ENCODE results near the gene RMND5B. TPM values are rescaled to one million over a fixed set of nuclear protein-coding genes. Genes with fewer than 3 reads are reported as not detected.
A peak's percentile ranks its signal among the peaks of the same experiment; 100 is the strongest.

The RMND5B gene
- total and polyA plus RNA-seq, 2 of the 13 experiments (the other 11 are each of a cell fraction or from before 2014, with no cell fraction given), result 18.6 to 20.4 TPM

DNA sequence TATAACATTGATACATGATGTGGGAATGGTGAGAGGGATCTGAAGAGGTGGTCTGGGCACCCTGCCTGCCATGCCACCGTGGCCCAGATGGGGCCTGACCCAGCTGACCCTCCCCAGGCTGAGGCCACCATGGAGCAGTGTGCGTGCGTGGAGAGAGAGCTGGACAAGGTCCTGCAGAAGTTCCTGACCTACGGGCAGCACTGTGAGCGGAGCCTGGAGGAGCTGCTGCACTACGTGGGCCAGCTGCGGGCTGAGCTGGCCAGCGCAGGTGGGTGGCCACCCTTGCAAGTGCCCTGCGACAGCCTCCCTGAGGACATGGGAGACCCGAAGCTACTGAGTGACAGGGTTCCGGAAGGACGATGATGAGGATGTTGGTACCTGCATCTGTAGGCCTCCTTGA is 7.2 kb downstream of the RMND5B start:
- H3K27ac ChIP-seq (ENCODE audit: extremely low read length, insufficient read depth, low read length), result no peak overlapping the region
- TF ChIP-seq AGO2 (optimal IDR thresholded peaks at IDR 0.05; ENCODE audit: low read depth, low read length) (peak; percentile 68), ZNF670 (CRISPR knock-in tag; IDR thresholded peaks at IDR 0.05; ENCODE audit: borderline replicate concordance) (no peak)
- no peaks in the 10 kb centered on the region for H3K9me3 ChIP-seq (ENCODE audit: low read length)
- no peaks in the 10 kb centered on the region for H3K79me2 ChIP-seq (ENCODE audit: insufficient read depth, low read length)
- peaks cover 4 to 12% of the 10 kb centered on the region in 2 experiments; a peak in 4 of 5 replicates for H3K36me3 ChIP-seq (replicated peaks in 1 of 2; ENCODE audit: control insufficient read depth in 1 of 2, insufficient read depth in 2 of 2, low read length in 2 of 2)
- BruUV-seq (replicated peaks), result no TSS peak
- no peak overlapping the region for H2AFZ ChIP-seq (ENCODE audit: low read length)
- in situ Hi-C loops (cut with HindIII; ENCODE audit: extremely low pct_ligation_motif_present, low pct_unique_long_range_greater_than_20kb) (no loop called here), intact Hi-C loops (cut with micrococcal nuclease; ENCODE audit: unreplicated experiment) (no loop called here)
- H3K9ac ChIP-seq (ENCODE audit: insufficient read depth, low read depth, low read length), result no peak overlapping the region
- no peaks in the 10 kb centered on the region for H3K27me3 ChIP-seq (ENCODE audit: control insufficient read depth in 1 of 2, insufficient read depth in 2 of 2, low read length in 2 of 2)
- 92% methylated on average over 8 of the region's 12 CpGs for WGBS (ENCODE audit: low lambda C conversion rate)
- no peak; the same call in 2 of the 3 replicates for ATAC-seq
- no peaks in the 10 kb centered on the region for H4K20me1 ChIP-seq (ENCODE audit: insufficient read depth, low read length)
- no peaks in the 10 kb centered on the region for H3K4me1 ChIP-seq (ENCODE audit: insufficient read depth, low read length)
- FAIRE-seq, result no peak
- CTCF ChIA-PET (ENCODE audit: low intra/inter-chr PET ratio, low total read pairs), result no interaction called here
- no peak for DNase-seq (ENCODE audit: low spot score)
- POLR2A ChIA-PET, result no interaction called here
- H3K4me2 ChIP-seq (ENCODE audit: low read depth, low read length), result no peak overlapping the region
- no peak overlapping the region for H3K4me3 ChIP-seq (replicated peaks in 1 of 3; ENCODE audit: insufficient read depth in 1 of 3, low read depth in 2 of 3, low read length in 3 of 3)

GRCh38 chr5:178141550-178141949 is 10.7 kb downstream of the RMND5B start:
- ChIA-PET CTCF (ENCODE audit: low intra/inter-chr PET ratio, low total read pairs) (no interaction called here), POLR2A (interaction anchor here (1.1 kb wide), 1 partner anchor 12 kb away, joined by 4 read pairs; the partner anchor contains the start of gene NHP2)
- no peak overlapping the region for H3K4me3 ChIP-seq (replicated peaks in 1 of 3; ENCODE audit: insufficient read depth in 1 of 3, low read depth in 2 of 3, low read length in 3 of 3)
- H2AFZ ChIP-seq (ENCODE audit: low read length), result no peak overlapping the region
- H3K79me2 ChIP-seq (ENCODE audit: insufficient read depth, low read length), result no peaks in the 10 kb centered on the region
- no peak overlapping the region for H3K9ac ChIP-seq (ENCODE audit: insufficient read depth, low read depth, low read length)
- H3K9me3 ChIP-seq (ENCODE audit: low read length), result no peaks in the 10 kb centered on the region
- H3K4me2 ChIP-seq (ENCODE audit: low read depth, low read length), result no peak overlapping the region
- DNase-seq (ENCODE audit: low spot score) (no peak), FAIRE-seq (no peak), ATAC-seq (no peak)
- no TSS peak for BruUV-seq (replicated peaks)
- no peak overlapping the region for H3K27ac ChIP-seq (ENCODE audit: extremely low read length, insufficient read depth, low read length)
- H3K4me1 ChIP-seq (ENCODE audit: insufficient read depth, low read length), result no peaks in the 10 kb centered on the region
- 97% methylated on average over 4 of the region's 4 CpGs for WGBS (ENCODE audit: low lambda C conversion rate)
- peaks cover 3% of the 10 kb centered on the region; the same call in 1 of the 2 replicates for H4K20me1 ChIP-seq (ENCODE audit: insufficient read depth, low read length)
- in situ Hi-C loops (cut with HindIII; ENCODE audit: extremely low pct_ligation_motif_present, low pct_unique_long_range_greater_than_20kb) (no loop called here), intact Hi-C loops (cut with micrococcal nuclease; ENCODE audit: unreplicated experiment) (no loop called here)
- no peaks in the 10 kb centered on the region for H3K27me3 ChIP-seq (ENCODE audit: control insufficient read depth in 1 of 2, insufficient read depth in 2 of 2, low read length in 2 of 2)
- peaks cover 15 to 31% of the 10 kb centered on the region in 2 experiments for H3K36me3 ChIP-seq (replicated peaks in 1 of 2; ENCODE audit: control insufficient read depth in 1 of 2, insufficient read depth in 2 of 2, low read length in 2 of 2)
- TF ChIP-seq ZNF441 (CRISPR knock-in tag; IDR thresholded peaks at IDR 0.05; ENCODE audit: borderline replicate concordance) (no peak), KLF12 (CRISPR knock-in tag; IDR thresholded peaks at IDR 0.05; ENCODE audit: borderline replicate concordance) (no peak), EZH2 (conservative IDR thresholded peaks at IDR 0.05; ENCODE audit: low read depth, low read length) (no peak), NCOA5 (CRISPR knock-in tag; IDR thresholded peaks at IDR 0.05) (no peak), IRF2 (CRISPR knock-in tag; IDR thresholded peaks at IDR 0.05) (no peak), CBX5 (CRISPR knock-in tag; IDR thresholded peaks at IDR 0.05; ENCODE audit: borderline replicate concordance) (no peak), FOSL1 (CRISPR knock-in tag; IDR thresholded peaks at IDR 0.05; ENCODE audit: borderline replicate concordance) (no peak), MTA1 (CRISPR knock-in tag; IDR thresholded peaks at IDR 0.05; ENCODE audit: borderline replicate concordance) (no peak), ELF1 (CRISPR knock-in tag; IDR thresholded peaks at IDR 0.05) (no peak), ZNF230 (CRISPR knock-in tag; IDR thresholded peaks at IDR 0.05) (no peak), ZNF260 (CRISPR knock-in tag; IDR thresholded peaks at IDR 0.05; ENCODE audit: borderline replicate concordance, low read depth) (no peak), CBFB (CRISPR knock-in tag; IDR thresholded peaks at IDR 0.05) (no peak), IKZF1 (IDR thresholded peaks at IDR 0.05) (no peak), GATAD1 (CRISPR knock-in tag; IDR thresholded peaks at IDR 0.05) (no peak), CBX1 (IDR thresholded peaks at IDR 0.05; ENCODE audit: low read depth) (no peak)
- TF ChIP-seq, protein P1, sequence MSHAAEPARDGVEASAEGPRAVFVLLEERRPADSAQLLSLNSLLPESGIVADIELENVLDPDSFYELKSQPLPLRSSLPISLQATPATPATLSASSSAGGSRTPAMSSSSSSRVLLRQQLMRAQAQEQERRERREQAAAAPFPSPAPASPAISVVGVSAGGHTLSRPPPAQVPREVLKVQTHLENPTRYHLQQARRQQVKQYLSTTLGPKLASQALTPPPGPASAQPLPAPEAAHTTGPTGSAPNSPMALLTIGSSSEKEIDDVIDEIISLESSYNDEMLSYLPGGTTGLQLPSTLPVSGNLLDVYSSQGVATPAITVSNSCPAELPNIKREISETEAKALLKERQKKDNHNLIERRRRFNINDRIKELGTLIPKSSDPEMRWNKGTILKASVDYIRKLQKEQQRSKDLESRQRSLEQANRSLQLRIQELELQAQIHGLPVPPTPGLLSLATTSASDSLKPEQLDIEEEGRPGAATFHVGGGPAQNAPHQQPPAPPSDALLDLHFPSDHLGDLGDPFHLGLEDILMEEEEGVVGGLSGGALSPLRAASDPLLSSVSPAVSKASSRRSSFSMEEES (CRISPR knock-in tag; IDR thresholded peaks at IDR 0.05), result no peak
- TF ChIP-seq, protein P2, sequence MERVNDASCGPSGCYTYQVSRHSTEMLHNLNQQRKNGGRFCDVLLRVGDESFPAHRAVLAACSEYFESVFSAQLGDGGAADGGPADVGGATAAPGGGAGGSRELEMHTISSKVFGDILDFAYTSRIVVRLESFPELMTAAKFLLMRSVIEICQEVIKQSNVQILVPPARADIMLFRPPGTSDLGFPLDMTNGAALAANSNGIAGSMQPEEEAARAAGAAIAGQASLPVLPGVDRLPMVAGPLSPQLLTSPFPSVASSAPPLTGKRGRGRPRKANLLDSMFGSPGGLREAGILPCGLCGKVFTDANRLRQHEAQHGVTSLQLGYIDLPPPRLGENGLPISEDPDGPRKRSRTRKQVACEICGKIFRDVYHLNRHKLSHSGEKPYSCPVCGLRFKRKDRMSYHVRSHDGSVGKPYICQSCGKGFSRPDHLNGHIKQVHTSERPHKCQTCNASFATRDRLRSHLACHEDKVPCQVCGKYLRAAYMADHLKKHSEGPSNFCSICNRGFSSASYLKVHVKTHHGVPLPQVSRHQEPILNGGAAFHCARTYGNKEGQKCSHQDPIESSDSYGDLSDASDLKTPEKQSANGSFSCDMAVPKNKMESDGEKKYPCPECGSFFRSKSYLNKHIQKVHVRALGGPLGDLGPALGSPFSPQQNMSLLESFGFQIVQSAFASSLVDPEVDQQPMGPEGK (CRISPR knock-in tag; IDR thresholded peaks at IDR 0.05), result no peak

All from HepG2 (cell line).